GM23338 (cell line): ENCODE measurements around the gene NARS2. TPM values are rescaled to one million over a fixed set of nuclear protein-coding genes. Genes with fewer than 3 reads are reported as not detected.

Source experiments
- ATAC-seq: fragments of 200-7000 bp; cut with Tn5 transposase; 3 replicates; pipeline ENCODE4 v1.9.1; 2020
- DNase-seq: peaks from one replicate; pipeline ENCODE4 v3.0.0-alpha.2; 2015; ENCODE audit warnings: low spot score
- H2AFZ ChIP-seq: fragments of 200-600 bp; sonication (generic); 2 replicates; pipeline ENCODE4 v1.8.0; 2016; ENCODE audit warnings: antibody characterized with exemption, mild to moderate bottlenecking, moderate library complexity
- H3F3A ChIP-seq: fragments of 200-600 bp; sonication (generic); replicated peaks from 2 replicates; pipeline ENCODE4 v1.8.0; 2017; ENCODE audit warnings: antibody characterized with exemption, mixed run types, low read depth
- H3K27ac ChIP-seq: fragments of 200-600 bp; sonication (generic); 2 replicates; pipeline ENCODE4 v1.6.1; 2016; ENCODE audit warnings: low read depth
- H3K27me3 ChIP-seq: fragments of 200-600 bp; sonication (generic); 2 replicates; pipeline ENCODE4 v1.8.0; 2016; ENCODE audit warnings: mild to moderate bottlenecking, mixed run types, moderate library complexity; ENCODE audit not compliant: insufficient read depth
- H3K36me3 ChIP-seq: fragments of 200-600 bp; sonication (generic); 2 replicates; pipeline ENCODE4 v1.8.0; 2016; ENCODE audit warnings: mild to moderate bottlenecking; ENCODE audit not compliant: insufficient read depth
- H3K4me1 ChIP-seq: fragments of 200-600 bp; sonication (generic); 2 replicates; pipeline ENCODE4 v1.8.0; 2016; ENCODE audit warnings: mild to moderate bottlenecking, moderate library complexity; ENCODE audit not compliant: insufficient read depth
- H3K4me2 ChIP-seq: fragments of 200-600 bp; sonication (generic); 2 replicates; pipeline ENCODE4 v1.7.1; 2017; ENCODE audit warnings: mixed run types
- H3K4me3 ChIP-seq: fragments of 200-600 bp; sonication (generic); 2 replicates; pipeline ENCODE4 v1.6.1; 2016; ENCODE audit warnings: mixed run types
- H3K79me2 ChIP-seq: fragments of 200-600 bp; sonication (generic); replicated peaks from 2 replicates; pipeline ENCODE4 v1.8.0; 2017; ENCODE audit warnings: mild to moderate bottlenecking; ENCODE audit not compliant: insufficient read depth
- H3K9me2 ChIP-seq: fragments of 200-600 bp; sonication (generic); 2 replicates; pipeline ENCODE4 v1.8.0; 2017; ENCODE audit not compliant: insufficient read depth
- H4K20me1 ChIP-seq: fragments of 200-600 bp; sonication (generic); replicated peaks from 2 replicates; pipeline ENCODE4 v1.8.0; 2017; ENCODE audit warnings: mild to moderate bottlenecking; ENCODE audit not compliant: insufficient read depth
- H3K27ac Mint-ChIP-seq: 2 replicates; pipeline ENCODE4 v1.8.0; 2020; ENCODE audit warnings: inconsistent platforms, mild to moderate bottlenecking, moderate library complexity, mixed read lengths
- H3K27me3 Mint-ChIP-seq: 3 replicates; pipeline ENCODE4 v1.8.0; 2022; ENCODE audit warnings: low read depth, mild to moderate bottlenecking, moderate library complexity, mixed read lengths, inconsistent platforms; ENCODE audit not compliant: insufficient read depth, poor library complexity
- H3K36me3 Mint-ChIP-seq: 3 replicates; pipeline ENCODE4 v1.8.0; 2021; ENCODE audit warnings: low read depth, mild to moderate bottlenecking, inconsistent platforms, moderate library complexity, mixed read lengths
- H3K4me1 Mint-ChIP-seq: 3 replicates; pipeline ENCODE4 v1.8.0; 2020; ENCODE audit warnings: mild to moderate bottlenecking, inconsistent platforms, mixed read lengths
- H3K4me3 Mint-ChIP-seq: 3 replicates; pipeline ENCODE4 v1.8.0; 2021; ENCODE audit warnings: moderate library complexity, mild to moderate bottlenecking, inconsistent platforms, mixed read lengths
- H3K9me3 Mint-ChIP-seq: 3 replicates; pipeline ENCODE4 v1.8.0; 2020; ENCODE audit warnings: moderate library complexity, mild to moderate bottlenecking, inconsistent platforms, mixed read lengths
- CREB1 ChIP-seq: fragments of 250-450 bp; sonication (Bioruptor Pico); IDR thresholded peaks from 2 replicates; pipeline ENCODE4 v1.5.0; 2020; ENCODE audit warnings: low read depth, mild to moderate bottlenecking, moderate library complexity
- EZH2 ChIP-seq: fragments of 200-600 bp; sonication (generic); IDR thresholded peaks from one replicate; pipeline ENCODE4 v1.8.0; 2017; ENCODE audit warnings: antibody characterized with exemption, mild to moderate bottlenecking, low read depth; ENCODE audit not compliant: unreplicated experiment
- EZH2phosphoT487 ChIP-seq: fragments of 200-600 bp; sonication (generic); IDR thresholded peaks from one replicate; pipeline ENCODE4 v1.8.1; 2018; ENCODE audit warnings: antibody characterized with exemption; ENCODE audit not compliant: unreplicated experiment
- NANOG ChIP-seq: IDR thresholded peaks from 2 replicates; pipeline ENCODE4 v1.6.1; 2016; ENCODE audit warnings: antibody characterized with exemption, borderline replicate concordance
- POLR2AphosphoS5 ChIP-seq: IDR thresholded peaks from 2 replicates; pipeline ENCODE4 v1.6.1; 2016; ENCODE audit warnings: antibody characterized with exemption, low read depth
- STAT1 ChIP-seq: IDR thresholded peaks from one replicate; pipeline ENCODE4 v1.6.1; 2016; ENCODE audit warnings: antibody characterized with exemption; ENCODE audit not compliant: unreplicated experiment
- ZNF114 ChIP-seq: fragments of 250-450 bp; sonication (Bioruptor Pico); IDR thresholded peaks from 2 replicates; pipeline ENCODE4 v1.5.0; 2020; ENCODE audit warnings: mild to moderate bottlenecking, moderate library complexity
- ZNF331 ChIP-seq: fragments of 250-450 bp; sonication (Bioruptor Pico); IDR thresholded peaks from 2 replicates; pipeline ENCODE4 v1.5.0; 2020; ENCODE audit warnings: low read depth, mild to moderate bottlenecking, moderate library complexity
- polyA plus RNA-seq: library from polyadenylated mRNA; unstranded; fragments of >200 nt; fragmentation: Nextera tagmentation; extraction: Ambion mirVana; gene quantifications from 2 replicates; pipeline ENCODE4 v1.2.1, GENCODE V29; 2016
- total RNA-seq: library from RNA; depleted of rRNA; stranded (reverse); fragments of >200 nt; shearing (Covaris generic); gene quantifications from 2 replicates; pipeline ENCODE4 v1.2.3, GENCODE V29; 2014
- TF ChIP-seq, protein P1 (sequence below): IDR thresholded peaks from 2 replicates; pipeline ENCODE4 v1.6.1; 2016; ENCODE audit warnings: antibody characterized with exemption
- TF ChIP-seq, protein P2 (sequence below): fragments of 250-450 bp; sonication (Bioruptor Pico); IDR thresholded peaks from 2 replicates; pipeline ENCODE4 v1.5.0; 2020; ENCODE audit warnings: mild to moderate bottlenecking, moderate library complexity
- TF ChIP-seq, protein P3 (sequence below): IDR thresholded peaks from one replicate; pipeline ENCODE4 v1.6.1; 2018; ENCODE audit warnings: antibody characterized with exemption; ENCODE audit not compliant: unreplicated experiment
- TF ChIP-seq, protein P4 (sequence below), 2 experiments: fragments of 200-600 bp in 1 of 2; sonication (generic) in 1 of 2; conservative IDR thresholded peaks; 2 replicates each; pipeline versions ENCODE4 v1.5.1 to v1.6.1; 2016 to 2017; ENCODE audit warnings: antibody characterized with exemption in 2 of 2, low read depth in 2 of 2, mild to moderate bottlenecking in 2 of 2, moderate library complexity in 1 of 2

NARS2 gene
- total and polyA plus RNA-seq, 2 experiments from 2014 or later = 45.7 to 62.0 TPM

DNA sequence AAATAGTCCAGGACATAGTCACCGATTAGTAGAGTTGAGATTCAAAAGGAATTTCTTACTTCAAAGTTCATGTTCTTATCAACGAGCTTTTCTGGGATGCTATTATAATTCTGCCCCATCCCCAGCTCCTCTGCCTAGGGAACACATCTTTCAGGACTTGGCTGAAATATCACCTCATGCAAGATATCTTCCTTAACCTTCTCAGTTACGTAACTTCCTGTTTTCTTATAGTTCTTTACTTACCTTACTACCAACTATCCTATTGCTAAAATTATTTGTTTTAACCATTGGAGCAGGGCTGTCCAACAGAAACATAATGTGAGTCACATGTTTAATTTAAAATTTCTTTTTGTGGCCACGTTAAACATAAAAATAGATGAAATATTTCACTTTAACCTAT, 2.3 kb downstream of the NARS2 start:
- H3K4me2 ChIP-seq = peak overlapping the region; percentile 85
- H3K4me3 Mint-ChIP-seq = no peak overlapping the region
- peaks cover 25% of the 10 kb centered on the region for H3K36me3 Mint-ChIP-seq
- H3K27ac Mint-ChIP-seq = no peak overlapping the region
- no peak overlapping the region for H3K4me3 ChIP-seq
- H3K27ac ChIP-seq = peak overlapping the region; percentile 55; the same call in 1 of the 2 replicates
- H4K20me1 ChIP-seq = no peaks in the 10 kb centered on the region
- peaks cover 46% of the 10 kb centered on the region for H3K79me2 ChIP-seq
- 0 out of 2 replicates have a peak, but pooled peaks cover 4% of the 10 kb centered on the region for H3F3A ChIP-seq
- peaks cover 27% of the 10 kb centered on the region for H3K4me1 Mint-ChIP-seq
- H3K27me3 Mint-ChIP-seq = peaks cover 2% of the 10 kb centered on the region
- DNase-seq = no peak
- peaks cover 35% of the 10 kb centered on the region for H3K4me1 ChIP-seq
- TF ChIP-seq EZH2 = no peak
- no peak for TF ChIP-seq STAT1
- TF ChIP-seq, protein P1, sequence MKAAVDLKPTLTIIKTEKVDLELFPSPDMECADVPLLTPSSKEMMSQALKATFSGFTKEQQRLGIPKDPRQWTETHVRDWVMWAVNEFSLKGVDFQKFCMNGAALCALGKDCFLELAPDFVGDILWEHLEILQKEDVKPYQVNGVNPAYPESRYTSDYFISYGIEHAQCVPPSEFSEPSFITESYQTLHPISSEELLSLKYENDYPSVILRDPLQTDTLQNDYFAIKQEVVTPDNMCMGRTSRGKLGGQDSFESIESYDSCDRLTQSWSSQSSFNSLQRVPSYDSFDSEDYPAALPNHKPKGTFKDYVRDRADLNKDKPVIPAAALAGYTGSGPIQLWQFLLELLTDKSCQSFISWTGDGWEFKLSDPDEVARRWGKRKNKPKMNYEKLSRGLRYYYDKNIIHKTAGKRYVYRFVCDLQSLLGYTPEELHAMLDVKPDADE = no peak
- TF ChIP-seq ZNF331 (CRISPR knock-in tag) = no peak
- TF ChIP-seq NANOG = no peak
- TF ChIP-seq, protein P2, sequence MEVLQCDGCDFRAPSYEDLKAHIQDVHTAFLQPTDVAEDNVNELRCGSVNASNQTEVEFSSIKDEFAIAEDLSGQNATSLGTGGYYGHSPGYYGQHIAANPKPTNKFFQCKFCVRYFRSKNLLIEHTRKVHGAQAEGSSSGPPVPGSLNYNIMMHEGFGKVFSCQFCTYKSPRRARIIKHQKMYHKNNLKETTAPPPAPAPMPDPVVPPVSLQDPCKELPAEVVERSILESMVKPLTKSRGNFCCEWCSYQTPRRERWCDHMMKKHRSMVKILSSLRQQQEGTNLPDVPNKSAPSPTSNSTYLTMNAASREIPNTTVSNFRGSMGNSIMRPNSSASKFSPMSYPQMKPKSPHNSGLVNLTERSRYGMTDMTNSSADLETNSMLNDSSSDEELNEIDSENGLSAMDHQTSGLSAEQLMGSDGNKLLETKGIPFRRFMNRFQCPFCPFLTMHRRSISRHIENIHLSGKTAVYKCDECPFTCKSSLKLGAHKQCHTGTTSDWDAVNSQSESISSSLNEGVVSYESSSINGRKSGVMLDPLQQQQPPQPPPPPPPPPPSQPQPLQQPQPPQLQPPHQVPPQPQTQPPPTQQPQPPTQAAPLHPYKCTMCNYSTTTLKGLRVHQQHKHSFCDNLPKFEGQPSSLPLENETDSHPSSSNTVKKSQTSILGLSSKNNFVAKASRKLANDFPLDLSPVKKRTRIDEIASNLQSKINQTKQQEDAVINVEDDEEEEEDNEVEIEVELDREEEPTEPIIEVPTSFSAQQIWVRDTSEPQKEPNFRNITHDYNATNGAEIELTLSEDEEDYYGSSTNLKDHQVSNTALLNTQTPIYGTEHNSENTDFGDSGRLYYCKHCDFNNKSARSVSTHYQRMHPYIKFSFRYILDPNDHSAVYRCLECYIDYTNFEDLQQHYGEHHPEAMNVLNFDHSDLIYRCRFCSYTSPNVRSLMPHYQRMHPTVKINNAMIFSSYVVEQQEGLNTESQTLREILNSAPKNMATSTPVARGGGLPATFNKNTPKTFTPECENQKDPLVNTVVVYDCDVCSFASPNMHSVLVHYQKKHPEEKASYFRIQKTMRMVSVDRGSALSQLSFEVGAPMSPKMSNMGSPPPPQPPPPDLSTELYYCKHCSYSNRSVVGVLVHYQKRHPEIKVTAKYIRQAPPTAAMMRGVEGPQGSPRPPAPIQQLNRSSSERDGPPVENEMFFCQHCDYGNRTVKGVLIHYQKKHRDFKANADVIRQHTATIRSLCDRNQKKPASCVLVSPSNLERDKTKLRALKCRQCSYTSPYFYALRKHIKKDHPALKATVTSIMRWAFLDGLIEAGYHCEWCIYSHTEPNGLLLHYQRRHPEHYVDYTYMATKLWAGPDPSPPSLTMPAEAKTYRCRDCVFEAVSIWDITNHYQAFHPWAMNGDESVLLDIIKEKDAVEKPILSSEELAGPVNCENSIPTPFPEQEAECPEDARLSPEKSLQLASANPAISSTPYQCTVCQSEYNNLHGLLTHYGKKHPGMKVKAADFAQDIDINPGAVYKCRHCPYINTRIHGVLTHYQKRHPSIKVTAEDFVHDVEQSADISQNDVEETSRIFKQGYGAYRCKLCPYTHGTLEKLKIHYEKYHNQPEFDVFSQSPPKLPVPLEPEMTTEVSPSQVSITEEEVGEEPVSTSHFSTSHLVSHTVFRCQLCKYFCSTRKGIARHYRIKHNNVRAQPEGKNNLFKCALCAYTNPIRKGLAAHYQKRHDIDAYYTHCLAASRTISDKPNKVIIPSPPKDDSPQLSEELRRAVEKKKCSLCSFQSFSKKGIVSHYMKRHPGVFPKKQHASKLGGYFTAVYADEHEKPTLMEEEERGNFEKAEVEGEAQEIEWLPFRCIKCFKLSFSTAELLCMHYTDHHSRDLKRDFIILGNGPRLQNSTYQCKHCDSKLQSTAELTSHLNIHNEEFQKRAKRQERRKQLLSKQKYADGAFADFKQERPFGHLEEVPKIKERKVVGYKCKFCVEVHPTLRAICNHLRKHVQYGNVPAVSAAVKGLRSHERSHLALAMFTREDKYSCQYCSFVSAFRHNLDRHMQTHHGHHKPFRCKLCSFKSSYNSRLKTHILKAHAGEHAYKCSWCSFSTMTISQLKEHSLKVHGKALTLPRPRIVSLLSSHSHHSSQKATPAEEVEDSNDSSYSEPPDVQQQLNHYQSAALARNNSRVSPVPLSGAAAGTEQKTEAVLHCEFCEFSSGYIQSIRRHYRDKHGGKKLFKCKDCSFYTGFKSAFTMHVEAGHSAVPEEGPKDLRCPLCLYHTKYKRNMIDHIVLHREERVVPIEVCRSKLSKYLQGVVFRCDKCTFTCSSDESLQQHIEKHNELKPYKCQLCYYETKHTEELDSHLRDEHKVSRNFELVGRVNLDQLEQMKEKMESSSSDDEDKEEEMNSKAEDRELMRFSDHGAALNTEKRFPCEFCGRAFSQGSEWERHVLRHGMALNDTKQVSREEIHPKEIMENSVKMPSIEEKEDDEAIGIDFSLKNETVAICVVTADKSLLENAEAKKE (CRISPR knock-in tag) = no peak
- TF ChIP-seq CREB1 = no peak
- TF ChIP-seq, protein P3, sequence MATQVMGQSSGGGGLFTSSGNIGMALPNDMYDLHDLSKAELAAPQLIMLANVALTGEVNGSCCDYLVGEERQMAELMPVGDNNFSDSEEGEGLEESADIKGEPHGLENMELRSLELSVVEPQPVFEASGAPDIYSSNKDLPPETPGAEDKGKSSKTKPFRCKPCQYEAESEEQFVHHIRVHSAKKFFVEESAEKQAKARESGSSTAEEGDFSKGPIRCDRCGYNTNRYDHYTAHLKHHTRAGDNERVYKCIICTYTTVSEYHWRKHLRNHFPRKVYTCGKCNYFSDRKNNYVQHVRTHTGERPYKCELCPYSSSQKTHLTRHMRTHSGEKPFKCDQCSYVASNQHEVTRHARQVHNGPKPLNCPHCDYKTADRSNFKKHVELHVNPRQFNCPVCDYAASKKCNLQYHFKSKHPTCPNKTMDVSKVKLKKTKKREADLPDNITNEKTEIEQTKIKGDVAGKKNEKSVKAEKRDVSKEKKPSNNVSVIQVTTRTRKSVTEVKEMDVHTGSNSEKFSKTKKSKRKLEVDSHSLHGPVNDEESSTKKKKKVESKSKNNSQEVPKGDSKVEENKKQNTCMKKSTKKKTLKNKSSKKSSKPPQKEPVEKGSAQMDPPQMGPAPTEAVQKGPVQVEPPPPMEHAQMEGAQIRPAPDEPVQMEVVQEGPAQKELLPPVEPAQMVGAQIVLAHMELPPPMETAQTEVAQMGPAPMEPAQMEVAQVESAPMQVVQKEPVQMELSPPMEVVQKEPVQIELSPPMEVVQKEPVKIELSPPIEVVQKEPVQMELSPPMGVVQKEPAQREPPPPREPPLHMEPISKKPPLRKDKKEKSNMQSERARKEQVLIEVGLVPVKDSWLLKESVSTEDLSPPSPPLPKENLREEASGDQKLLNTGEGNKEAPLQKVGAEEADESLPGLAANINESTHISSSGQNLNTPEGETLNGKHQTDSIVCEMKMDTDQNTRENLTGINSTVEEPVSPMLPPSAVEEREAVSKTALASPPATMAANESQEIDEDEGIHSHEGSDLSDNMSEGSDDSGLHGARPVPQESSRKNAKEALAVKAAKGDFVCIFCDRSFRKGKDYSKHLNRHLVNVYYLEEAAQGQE = no peak
- no peak for TF ChIP-seq POLR2AphosphoS5
- TF ChIP-seq, protein P4, sequence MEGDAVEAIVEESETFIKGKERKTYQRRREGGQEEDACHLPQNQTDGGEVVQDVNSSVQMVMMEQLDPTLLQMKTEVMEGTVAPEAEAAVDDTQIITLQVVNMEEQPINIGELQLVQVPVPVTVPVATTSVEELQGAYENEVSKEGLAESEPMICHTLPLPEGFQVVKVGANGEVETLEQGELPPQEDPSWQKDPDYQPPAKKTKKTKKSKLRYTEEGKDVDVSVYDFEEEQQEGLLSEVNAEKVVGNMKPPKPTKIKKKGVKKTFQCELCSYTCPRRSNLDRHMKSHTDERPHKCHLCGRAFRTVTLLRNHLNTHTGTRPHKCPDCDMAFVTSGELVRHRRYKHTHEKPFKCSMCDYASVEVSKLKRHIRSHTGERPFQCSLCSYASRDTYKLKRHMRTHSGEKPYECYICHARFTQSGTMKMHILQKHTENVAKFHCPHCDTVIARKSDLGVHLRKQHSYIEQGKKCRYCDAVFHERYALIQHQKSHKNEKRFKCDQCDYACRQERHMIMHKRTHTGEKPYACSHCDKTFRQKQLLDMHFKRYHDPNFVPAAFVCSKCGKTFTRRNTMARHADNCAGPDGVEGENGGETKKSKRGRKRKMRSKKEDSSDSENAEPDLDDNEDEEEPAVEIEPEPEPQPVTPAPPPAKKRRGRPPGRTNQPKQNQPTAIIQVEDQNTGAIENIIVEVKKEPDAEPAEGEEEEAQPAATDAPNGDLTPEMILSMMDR (conservative IDR thresholded peaks at IDR 0.05; ENCODE audit: low read depth in 2 of 2) = no peak
- no peak for TF ChIP-seq ZNF114 (CRISPR knock-in tag)
- TF ChIP-seq EZH2phosphoT487 = no peak
- no peaks in the 10 kb centered on the region for H3K27me3 ChIP-seq
- no peaks in the 10 kb centered on the region for H3K9me2 ChIP-seq
- no peak for ATAC-seq
- H2AFZ ChIP-seq = no peak overlapping the region
- H3K36me3 ChIP-seq = peaks cover 25% of the 10 kb centered on the region
- H3K9me3 Mint-ChIP-seq = no peaks in the 10 kb centered on the region
